Stimulated activated CD8-positive, alpha-beta memory T cell treated with anti-CD3 and anti-CD28 coated beads, Interleukin-15, amount 100 ng/mL, for 4 hours (primary cell): ENCODE measurements around the gene TEX55.
"Not testable (repeated sequence)": the region's sequence is repeated elsewhere in the genome, so short reads cannot be mapped to it uniquely, and the experiment has no call there.

ENCODE experiments used
- DNase-seq, 2 donors: peaks; one replicate each; pipeline ENCODE4 v3.0.0-alpha.2; 2020; ENCODE audit warnings: low read depth in 2 of 2

Gene TEX55

DNA sequence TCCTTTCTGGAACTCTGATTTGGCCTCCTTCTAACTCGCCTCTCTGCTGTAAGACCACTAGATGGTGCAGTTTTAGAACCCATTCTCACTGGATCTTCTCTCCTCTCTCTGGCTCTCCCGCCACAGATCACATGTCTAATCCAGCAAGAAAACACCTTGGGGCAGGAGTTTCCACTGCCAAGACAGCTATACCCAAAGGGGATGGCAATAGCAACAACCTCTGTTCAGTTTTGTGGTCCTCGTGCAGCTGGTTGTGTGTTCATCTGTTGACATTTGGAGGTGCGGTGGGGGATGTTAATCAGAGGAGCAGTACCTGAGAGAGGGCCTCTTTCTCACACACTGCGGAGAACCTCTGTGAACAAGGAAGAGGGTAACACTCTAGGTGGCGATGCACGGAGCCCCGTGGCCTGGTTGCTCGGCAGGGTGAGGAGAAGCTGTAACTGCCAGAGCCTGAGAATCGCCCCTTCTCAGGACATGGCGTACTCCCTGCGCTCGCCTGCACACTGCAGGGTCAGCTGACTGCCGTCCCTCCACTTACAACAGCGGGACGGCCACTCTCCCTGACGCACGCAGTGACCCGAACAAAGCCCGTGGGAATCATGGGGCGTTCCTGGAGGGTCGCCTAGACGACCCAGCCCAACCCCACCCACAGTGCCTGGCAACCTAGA lies at the start of gene TEX55:
Gene TEX55 (plus strand): TSS at position 666 of the 668 bp plus-strand sequence. CDS start 25 bp downstream, outside the sequence.
- no peak for DNase-seq

DNA sequence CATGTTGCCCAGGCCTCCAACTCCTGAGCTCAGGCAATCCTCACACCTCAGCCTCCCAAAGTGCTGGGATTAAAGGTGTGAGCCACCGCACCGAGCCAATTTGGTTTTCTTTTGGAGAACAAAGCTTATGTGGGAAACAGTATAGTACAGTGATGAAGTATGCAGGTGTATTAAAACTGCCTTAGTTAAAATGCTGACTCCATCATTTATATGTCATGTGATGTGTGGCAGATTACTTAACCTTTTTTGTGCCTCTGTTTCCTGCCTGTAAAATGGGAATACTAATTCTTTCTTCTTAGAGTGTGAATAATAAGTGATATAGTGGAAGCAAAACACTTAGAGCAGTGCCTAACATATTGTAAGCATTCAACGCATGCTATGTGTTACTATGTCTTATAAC lies 48.0 kb upstream of the TEX55 start:
- DNase-seq: no peak

DNA sequence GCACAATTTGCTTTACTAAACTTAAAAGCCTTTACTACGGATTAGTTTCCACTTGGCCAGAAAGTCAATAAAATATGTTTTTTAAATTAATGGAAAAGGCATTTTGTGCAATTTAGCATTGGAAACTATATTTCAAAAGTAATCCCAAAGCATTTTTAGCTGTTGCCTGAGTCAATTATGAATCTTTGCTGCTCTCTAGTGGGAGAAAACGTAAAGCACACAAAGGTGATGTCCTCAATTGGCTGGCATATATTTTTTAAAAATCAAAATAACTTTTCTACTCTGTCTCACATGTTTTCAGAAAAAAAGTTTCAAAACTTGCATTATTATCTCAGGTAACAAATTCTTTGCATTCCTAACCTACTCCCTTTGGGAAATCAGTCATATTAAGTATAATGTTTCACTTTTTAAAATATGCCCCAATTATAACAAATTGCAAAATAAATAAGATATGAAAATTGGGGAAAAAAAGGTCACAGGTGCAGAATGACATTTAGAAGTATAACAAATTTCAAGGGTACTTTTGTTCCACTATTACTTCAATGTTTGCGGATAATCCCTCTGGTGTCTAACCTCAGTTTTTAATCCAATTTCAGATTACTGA lies 47.2 kb upstream of the TEX55 start:
- no peak for DNase-seq

DNA sequence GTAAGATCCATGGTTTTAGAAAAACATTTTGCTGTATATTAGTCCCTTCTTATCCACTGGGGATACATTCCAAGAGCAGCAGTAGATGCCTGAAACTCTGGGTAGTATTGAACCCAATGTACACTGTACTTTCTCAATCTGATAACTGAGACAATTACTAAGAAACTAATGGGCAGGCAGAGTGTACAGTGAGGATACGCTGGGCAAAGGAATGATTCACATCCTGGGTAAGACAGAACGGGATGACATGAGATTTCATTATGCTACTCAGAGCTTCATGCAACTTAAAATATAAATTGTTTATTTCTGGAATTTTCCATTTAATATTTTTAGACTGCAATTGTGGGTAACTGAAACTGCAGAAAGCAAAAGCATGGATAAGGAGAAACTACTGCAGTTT lies 46.2 kb upstream of the TEX55 start:
- DNase-seq: no peak

DNA sequence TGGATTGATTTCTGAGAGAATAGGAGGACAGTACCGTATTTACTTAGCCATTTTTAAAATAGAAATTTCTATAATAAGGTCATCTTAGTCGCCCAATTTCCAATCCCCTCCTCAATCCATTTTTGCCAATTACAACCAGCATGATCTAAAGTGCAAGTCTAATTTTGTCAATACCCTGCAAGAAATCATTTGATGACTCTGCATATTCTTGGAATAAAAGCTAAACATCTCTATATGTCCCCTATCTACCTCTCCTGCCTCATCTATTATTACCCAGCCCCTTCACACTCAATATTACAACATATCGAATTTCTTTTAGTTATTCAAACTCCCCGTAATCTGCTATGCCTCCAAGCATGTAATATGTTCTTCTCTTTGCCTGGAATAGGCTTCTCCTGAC lies 41.9 kb upstream of the TEX55 start:
- DNase-seq: no peak

DNA sequence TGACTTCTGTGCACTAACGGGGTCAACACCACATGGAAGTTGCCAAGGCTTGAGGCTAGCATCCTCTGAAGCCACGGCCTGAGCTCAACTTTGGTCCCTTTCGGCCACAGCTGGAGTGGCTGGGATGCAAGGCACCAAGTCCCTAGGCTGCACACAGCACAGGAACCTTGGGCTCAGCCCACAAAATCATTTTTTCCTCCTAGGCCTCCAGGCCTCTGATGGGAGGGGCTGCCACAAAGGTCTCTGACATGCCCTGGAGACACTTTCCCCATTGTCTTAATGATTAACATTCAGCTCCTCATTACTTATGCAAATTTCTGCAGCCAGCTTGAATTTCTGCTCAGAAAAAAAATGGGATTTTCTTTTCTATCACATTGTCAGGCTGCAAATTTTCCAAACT lies 27.6 kb upstream of the TEX55 start:
- DNase-seq: not testable (repeated sequence)

DNA sequence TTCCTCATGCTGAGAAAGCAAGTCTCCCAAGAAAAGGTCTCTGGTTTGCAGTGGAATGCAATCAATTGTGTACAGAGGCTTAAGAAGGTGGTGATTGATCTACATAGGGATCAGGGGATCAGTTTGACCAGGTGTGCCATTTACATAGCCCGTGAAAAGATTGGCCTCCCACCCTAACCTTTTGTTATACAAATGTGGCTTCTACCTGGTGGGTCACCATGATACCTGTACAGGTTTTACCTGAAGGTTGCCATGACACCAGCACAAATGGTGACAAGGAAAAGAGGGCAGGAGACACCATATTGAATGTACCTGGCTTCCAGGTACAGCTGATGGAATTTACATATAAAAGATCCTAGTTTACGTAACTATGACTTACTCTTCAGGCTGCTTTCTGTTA lies 25.5 kb upstream of the TEX55 start:
- no peak for DNase-seq

DNA sequence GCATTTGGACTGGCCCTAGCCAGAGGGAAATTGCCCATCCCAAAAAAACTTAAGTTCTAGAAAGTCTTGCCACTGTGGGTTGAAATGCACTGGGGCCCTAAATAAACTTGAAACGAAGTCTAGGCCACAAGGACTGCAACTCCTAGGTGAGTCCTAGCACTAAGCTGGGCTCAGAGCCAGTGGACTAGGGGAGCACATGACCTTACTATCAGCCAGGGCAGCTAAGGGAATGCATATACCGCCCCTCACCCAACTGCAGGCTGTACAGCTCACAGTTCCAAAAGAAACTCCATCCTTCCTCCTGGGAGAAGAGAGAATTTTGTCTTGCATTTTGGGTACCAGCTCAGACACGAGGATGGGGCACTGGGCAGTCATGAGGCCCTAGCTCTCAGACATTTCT lies 23.6 kb upstream of the TEX55 start:
- no peak for DNase-seq

DNA sequence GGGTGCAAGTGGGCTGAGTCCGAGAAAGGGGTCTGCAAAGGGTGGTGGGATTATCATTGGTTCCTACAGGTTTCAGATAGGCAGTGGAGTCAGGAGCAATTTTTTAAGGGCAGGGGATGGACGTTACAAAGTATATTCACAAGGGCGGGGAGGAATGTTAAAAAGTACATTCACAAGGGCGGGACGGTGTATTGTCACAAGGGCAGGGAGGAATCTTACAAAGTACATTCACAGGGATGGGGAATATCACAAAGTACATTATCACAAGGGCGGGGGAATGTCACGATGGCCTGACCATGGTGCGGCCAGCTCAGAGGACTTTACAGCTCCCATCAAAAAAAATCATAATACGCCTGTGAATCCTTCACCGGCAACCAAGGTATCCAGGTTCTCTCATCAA lies 20.6 kb upstream of the TEX55 start:
- no peak for DNase-seq

DNA sequence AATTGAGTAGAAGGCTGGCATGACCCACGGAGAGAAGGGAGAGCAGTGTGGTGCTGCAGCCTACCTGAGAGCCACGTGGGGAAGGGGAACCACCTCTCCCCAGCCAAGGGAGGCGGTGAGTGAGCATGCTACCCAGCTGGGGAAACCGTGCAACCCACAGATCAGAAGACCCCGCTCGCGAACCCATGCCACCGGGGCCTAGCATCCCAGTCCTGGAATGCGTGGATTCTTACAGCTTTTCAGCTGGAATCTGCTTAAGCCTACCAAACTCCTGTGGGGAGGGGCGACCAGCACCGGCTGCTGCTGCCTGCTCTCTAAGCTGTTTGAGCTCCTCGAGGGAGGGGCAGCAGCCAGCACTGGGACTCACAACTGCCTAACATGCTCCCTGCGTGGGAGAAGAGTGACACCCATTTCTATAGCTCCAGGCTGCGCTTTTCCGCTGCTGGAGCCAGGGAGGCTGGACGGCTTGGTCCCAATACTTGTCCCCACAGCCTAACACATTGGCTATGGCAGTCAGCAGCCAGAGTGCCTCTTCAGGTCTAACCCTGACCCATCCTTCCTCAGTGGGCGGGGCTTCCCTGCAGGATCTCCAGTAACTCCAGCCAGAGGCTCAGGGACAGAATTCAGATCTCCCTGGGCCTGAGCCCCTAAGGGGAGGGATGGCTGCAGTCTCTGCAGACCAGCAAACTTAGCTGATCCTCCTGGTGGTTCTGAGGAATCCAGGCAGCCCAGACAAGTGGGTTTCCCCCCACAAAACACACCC lies 20.0 kb upstream of the TEX55 start:
- DNase-seq: no peak

DNA sequence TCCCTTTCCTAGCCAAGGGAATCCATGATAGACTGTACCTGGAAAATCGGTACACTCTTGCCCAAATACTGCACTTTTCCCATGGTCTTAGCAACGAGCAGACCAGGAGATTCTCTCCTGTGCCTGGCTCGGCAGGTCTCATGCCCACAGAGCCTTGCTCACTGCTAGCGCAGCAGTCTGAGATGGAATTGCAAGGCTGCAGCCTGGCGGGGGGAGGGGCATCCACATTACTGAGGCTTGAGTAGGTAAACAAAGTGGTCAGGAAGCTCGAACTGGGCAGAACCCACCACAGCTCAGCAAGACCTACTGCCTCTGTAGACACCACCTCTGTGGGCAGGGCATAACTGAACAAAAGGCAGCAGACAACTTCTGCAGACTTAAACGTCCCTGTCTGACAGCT lies 15.7 kb upstream of the TEX55 start:
- not testable (repeated sequence) for DNase-seq

DNA sequence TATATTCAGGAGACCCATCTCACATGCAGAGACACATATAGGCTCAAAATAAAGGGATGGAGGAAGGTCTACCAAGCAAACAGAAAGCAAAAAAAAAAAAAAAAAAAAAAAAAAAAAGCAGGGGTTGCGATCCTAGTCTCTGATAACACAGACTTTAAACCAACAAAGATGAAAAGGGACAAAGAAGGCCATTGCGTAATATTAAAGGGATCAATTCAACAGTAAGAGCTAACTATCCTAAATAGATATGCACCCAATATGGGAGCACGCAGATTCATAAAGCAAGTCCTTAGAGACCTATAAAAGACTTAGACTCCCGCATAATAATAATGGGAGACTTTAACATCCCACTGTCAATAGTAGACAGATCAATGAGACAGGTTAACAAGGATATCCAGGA lies 13.7 kb upstream of the TEX55 start:
- DNase-seq: not testable (repeated sequence)

DNA sequence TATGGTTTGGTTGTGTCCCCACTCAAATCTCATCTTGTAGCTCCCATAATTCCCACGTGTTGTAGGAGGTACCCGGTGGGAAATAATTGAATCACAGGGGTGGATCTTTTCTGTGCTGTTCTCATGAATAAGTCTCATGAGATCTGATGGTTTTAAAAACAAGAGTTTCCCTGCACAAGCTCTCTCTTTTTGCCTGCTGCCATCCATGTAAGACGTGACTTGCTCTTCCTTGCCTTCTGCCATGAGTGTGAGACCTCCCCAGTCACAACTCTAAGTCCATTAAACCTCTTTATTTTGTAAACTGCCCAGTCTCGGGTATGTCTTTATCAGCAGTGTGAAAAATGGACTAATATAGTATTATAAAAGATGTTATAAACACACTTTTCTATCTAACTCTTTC lies 6.6 kb upstream of the TEX55 start:
- DNase-seq: not testable (repeated sequence)

DNA sequence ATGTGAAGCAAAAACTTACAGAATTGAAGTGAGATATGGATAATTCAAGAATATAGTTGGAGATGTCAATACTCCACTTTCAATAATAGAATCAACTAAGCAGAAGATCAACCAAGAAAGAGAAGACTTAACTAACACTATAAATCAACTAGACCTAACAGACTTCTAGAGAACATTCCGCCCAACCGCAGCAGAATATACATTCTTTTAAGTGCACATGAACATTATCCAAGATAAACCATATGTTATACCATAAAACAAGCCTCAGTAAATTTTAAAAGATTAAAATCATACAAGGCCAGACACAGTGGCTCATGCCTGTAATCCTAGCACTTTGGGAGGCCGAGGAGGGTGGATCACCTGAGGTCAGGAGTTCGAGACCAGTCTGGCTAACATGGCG lies 5.5 kb upstream of the TEX55 start:
- DNase-seq: no peak

DNA sequence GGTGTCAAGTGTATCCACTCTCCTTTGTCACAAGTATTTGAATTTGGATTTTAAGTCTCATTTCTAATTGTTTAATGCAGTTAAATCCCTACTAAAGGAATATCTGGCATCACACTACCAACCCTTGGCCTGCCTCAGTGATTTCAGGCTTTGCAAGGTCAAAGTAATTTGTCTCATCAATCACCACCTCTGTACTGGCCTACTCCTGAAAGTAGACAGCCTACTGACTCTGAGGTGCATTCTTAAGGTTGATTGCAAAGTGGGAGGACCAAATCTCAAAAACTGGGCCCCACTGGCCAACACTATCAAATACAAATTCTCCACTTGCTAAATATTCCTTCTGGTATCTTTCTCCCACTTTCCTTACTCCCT lies 851 bp upstream of the TEX55 start:
- no peak for DNase-seq

DNA sequence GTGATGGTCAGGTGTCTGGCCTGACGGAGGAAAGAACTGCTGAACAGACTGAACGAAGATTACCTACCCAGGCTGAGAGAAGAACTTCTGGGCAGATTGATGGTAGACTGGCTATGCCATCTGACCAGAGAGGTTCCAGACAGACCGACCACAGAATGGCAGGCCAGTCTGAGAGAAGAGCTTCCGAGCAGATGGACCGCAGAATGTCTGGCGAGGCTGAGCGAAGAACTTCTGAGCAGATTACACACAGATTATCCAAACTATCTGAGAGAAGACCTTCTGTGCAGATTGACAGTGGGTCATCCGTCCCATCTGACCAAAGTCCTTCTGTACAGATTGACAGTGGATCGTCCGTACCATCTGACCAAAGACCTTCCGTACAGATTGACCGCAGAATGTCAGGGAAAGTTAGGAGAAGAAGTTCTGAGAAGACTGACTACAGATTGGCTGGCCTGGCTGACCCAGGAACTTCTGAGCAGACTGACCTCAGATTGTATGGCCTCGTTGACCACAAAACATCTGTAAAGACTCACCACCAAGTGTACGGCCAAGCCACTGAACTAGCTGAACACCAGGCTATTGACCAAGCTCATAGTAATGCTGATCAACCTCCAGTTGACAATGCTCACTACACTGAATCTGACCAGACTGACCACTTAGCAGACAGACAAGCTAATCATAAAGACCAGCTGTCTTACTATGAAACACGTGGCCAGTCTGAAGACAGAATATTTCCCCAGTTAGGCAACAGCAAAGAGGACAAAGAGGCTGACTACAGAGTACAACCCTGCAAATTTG lies 812 bp downstream of the TEX55 start:
- DNase-seq: no peak

DNA sequence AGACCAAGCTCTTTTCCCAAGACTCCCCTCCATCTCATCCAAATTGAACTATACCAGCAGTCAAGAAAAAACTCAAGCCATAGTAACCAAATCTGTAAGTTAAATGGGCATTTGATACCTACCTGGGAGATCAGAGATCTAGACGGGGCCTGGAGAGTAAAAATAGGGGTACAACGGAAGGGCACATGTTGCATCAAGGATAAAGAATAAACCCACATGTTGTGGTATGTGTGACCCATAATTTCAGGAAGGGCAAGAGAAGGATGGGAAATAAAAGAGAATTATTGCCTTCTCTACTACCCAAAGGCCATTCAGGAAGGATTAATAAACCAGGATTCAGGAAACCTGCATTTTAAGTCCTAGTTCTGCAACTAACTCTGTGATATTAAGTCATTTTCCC lies 1.5 kb downstream of the TEX55 start:
- no peak for DNase-seq

DNA sequence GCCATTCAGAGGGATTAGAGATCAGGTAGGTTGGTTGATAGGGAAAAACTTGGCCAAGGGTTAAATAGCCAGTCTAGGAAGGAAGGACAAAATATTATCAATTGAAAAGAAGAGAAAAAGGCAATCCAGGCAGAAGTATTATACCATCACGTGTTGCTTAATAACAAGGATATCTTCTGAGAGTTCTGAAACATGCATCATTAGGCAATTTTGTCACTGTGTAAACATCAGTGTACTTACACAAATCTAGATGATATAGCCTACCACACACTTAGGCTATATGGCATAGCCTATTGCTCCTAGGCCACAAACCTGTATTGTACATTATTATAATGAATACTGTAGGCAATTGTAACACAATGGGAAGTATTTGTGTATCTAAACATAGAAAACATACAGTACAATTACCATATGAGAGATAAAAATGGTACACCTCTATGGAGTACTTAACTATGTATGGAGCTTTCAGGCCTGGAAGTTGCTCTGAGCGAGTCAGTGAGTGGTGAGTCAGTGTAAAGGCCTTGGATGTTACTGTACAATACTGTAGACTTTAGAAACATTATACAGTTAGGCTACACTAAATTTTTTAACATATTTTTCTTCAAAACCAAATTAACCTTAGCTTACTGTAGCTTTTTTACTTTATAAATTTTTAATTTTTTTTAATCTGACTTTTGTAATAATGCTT lies 2.7 kb downstream of the TEX55 start:
- DNase-seq: no peak

DNA sequence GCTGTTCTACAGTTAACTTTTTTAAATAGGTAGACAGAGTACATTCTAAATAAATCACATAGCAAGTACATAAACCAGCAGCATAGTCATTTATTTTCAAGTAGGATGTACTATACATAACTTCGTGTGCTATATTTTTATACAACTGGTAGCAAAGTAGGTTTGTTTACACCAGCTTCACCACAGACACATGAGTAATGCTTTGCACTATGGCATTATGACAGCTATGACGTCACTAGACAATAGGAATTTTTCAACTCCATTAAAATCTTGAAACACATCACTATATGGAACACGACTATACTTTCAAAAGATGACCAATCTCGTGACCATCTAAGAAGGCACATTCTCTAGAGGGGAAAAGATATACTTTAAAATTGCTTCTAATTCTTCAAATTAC lies 3.5 kb downstream of the TEX55 start:
- no peak for DNase-seq

DNA sequence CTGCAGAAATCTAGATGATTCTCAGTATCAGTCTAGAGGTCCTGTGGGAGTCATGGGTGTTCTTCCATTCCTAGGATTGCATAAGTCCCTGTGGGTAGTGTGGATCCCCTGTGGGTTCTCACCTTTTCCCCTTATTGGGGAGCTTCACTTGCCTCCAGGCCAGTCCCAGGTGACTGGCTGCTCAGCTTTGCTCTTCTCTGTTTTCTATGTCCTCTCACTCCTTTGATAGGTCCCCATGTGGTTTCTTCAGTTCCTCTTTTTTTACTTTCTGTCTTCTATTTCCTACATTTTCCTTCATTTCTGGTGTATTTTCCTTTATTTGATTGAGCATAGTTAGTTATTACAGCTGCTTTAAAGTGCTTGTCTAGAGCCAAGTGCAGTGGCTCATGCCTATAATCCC lies 10.9 kb downstream of the TEX55 start:
- no peak for DNase-seq

DNA sequence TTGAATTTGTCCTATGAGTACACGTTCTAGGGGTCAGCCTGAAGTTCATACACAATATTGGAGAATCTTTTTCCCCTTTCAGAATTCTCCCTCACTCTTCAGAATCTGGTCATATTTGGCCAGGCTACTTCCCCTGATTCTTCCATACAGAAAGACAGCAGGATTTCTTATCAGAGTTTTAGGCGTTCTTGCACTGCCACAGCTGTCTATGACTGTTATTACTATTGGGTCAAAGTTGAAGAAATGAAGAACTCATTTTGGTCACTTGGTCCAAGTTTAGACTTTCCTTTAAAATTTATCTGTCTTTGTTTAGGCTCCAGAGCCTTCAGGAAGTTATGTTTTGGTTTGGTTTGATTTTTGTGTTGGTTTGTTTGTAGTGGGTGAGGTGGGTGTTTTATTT lies 12.0 kb downstream of the TEX55 start:
- DNase-seq: no peak

DNA sequence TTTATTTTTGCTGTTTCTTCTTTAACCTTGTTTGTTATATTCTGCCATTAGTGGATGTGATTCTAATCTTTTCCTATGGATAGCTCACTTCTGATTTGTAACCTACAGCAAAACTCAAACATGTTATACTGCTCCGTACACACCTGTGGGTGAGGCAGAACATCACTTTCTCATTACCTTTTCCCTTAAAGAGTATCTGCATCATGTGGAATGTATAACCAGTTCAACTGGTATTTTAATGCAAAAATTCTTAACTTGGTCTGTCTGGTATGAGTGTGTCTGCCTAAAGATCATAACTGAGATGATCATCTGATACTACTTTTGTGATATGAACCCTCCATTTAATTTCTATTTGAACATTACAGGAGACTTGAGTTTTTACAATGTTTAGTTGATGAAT lies 14.4 kb downstream of the TEX55 start:
- no peak for DNase-seq
